GM12878 (cell line): ENCODE measurements around the gene LRRC15. TPM values are rescaled to one million over a fixed set of nuclear protein-coding genes. Genes with fewer than 3 reads are reported as not detected.

ENCODE experiments used
- CBX3 ChIP-seq: fragments of 200-600 bp; sonication (generic); IDR thresholded peaks from 2 replicates; pipeline ENCODE4 v1.6.1; 2016; ENCODE audit warnings: low read depth, borderline replicate concordance
- CTCF ChIP-seq, 3 experiments: IDR thresholded peaks in 2 of 3; conservative IDR thresholded peaks in 1 of 3; 2 replicates each; pipeline ENCODE4 v1.5.1; 2011; ENCODE audit warnings: low read depth in 3 of 3, low read length in 3 of 3, mild to moderate bottlenecking in 3 of 3, control low read depth in 2 of 3, moderate library complexity in 2 of 3, inconsistent platforms in 1 of 3, mixed read lengths in 1 of 3; ENCODE audit not compliant: control insufficient read depth in 2 of 3, insufficient read depth in 1 of 3; ENCODE audit errors: extremely low read depth in 1 of 3
- EGR1 ChIP-seq, 2 experiments: IDR thresholded peaks; 1 replicate in 1 of 2; 2 replicates in 1 of 2; pipeline ENCODE4 v1.6.1; 2011 to 2012; ENCODE audit warnings: low read depth in 2 of 2, low read length in 2 of 2, borderline replicate concordance in 1 of 2, mild to moderate bottlenecking in 1 of 2, moderate library complexity in 1 of 2
- FOXK2 ChIP-seq: fragments of 450-650 bp; IDR thresholded peaks from 2 replicates; pipeline ENCODE4 v1.6.1; 2017; ENCODE audit warnings: mild to moderate bottlenecking, moderate library complexity
- GABPA ChIP-seq: IDR thresholded peaks from 2 replicates; pipeline ENCODE4 v1.6.1; 2014; ENCODE audit warnings: antibody characterized with exemption, low read depth, mild to moderate bottlenecking, inconsistent platforms
- HDAC2 ChIP-seq: fragments of 200-600 bp; sonication (generic); IDR thresholded peaks from 2 replicates; pipeline ENCODE4 v1.6.1; 2017
- IKZF2 ChIP-seq, 2 experiments: fragments of 450-650 bp; IDR thresholded peaks; 2 replicates each; pipeline ENCODE4 v1.6.1; 2017; ENCODE audit warnings: mild to moderate bottlenecking in 2 of 2, moderate library complexity in 2 of 2
- MEF2A ChIP-seq: IDR thresholded peaks from 2 replicates; pipeline ENCODE4 v1.6.1; 2011; ENCODE audit warnings: low read depth, mild to moderate bottlenecking, low read length, moderate library complexity; ENCODE audit not compliant: insufficient read depth
- NR2C1 ChIP-seq: fragments of 450-650 bp; IDR thresholded peaks from 2 replicates; pipeline ENCODE4 v1.6.1; 2017; ENCODE audit warnings: antibody characterized with exemption, mild to moderate bottlenecking, moderate library complexity
- NR2C2 ChIP-seq: IDR thresholded peaks from 2 replicates; pipeline ENCODE4 v1.6.1; 2011; ENCODE audit warnings: borderline replicate concordance, low read depth; ENCODE audit not compliant: control insufficient read depth, insufficient read length
- NR2F1 ChIP-seq: fragments of 450-650 bp; conservative IDR thresholded peaks from 2 replicates; pipeline ENCODE4 v1.6.1; 2017; ENCODE audit warnings: mild to moderate bottlenecking
- PAX5 ChIP-seq: IDR thresholded peaks from 2 replicates; pipeline ENCODE4 v1.6.1; 2011; ENCODE audit warnings: low read depth, low read length, borderline replicate concordance
- RAD51 ChIP-seq: fragments of 450-650 bp; IDR thresholded peaks from 2 replicates; pipeline ENCODE4 v1.6.1; 2016; ENCODE audit warnings: moderate library complexity, mild to moderate bottlenecking, inconsistent platforms
- RFX5 ChIP-seq: IDR thresholded peaks from 2 replicates; pipeline ENCODE4 v1.6.1; 2011; ENCODE audit warnings: low read depth, low read length, improper control_type of control experiment
- SMAD5 ChIP-seq: IDR thresholded peaks from 2 replicates; pipeline ENCODE4 v1.6.1; 2016; ENCODE audit warnings: antibody characterized with exemption, low read depth
- SMC3 ChIP-seq: IDR thresholded peaks from 2 replicates; pipeline ENCODE4 v1.6.1; 2011; ENCODE audit warnings: low read length, improper control_type of control experiment, borderline replicate concordance
- SREBF1 ChIP-seq: IDR thresholded peaks from 2 replicates; pipeline ENCODE4 v1.6.1; 2012; ENCODE audit warnings: mild to moderate bottlenecking, low read length
- SREBF2 ChIP-seq: IDR thresholded peaks from 2 replicates; pipeline ENCODE4 v1.6.1; 2012; ENCODE audit warnings: mild to moderate bottlenecking, low read length
- polyA plus RNA-seq, 11 experiments: library from polyadenylated mRNA; depleted of rRNA in 4 of 11; unstranded in 6 of 11; stranded (reverse) in 5 of 11; fragments of >200 nt; fragmentation: Nextera tagmentation in 4 of 11; fragmentation: Illumina TruSeq in 1 of 11; extraction: Ambion mirVana in 4 of 11; extraction: Trizol in 1 of 11; gene quantifications; 1 replicate in 1 of 11; 2 replicates in 10 of 11; pipeline versions ENCODE4 v1.2.1 to v1.2.3, GENCODE V29; 2011 to 2016; ENCODE audit warnings: inconsistent platforms in 2 of 11, missing spikeins in 2 of 11, low read depth in 1 of 11
- total RNA-seq, 4 experiments: library from RNA; depleted of rRNA in 3 of 4; stranded (reverse); fragments of >200 nt in 3 of 4; fragmentation: Illumina TruSeq in 1 of 4; extraction: Trizol in 1 of 4; gene quantifications; 2 replicates each; pipeline versions ENCODE4 v1.2.1 to v1.2.3, GENCODE V29; 2013 to 2021

The LRRC15 gene
- total and polyA plus RNA-seq, 10 of the 15 experiments (the other 5 are each of a cell fraction or from before 2014, with no cell fraction given), result not detected

- TF ChIP-seq CTCF (IDR thresholded peaks at IDR 0.05 in 2 of 3, conservative IDR thresholded peaks at IDR 0.05 in 1 of 3; ENCODE audit: control insufficient read depth in 2 of 3, extremely low read depth in 1 of 3, insufficient read depth in 1 of 3, low read depth in 3 of 3, low read length in 3 of 3) (peak; percentile 95 to 99 (median 97); a peak in 5 of 6 replicates), IKZF2 (IDR thresholded peaks at IDR 0.05) (no peak), NR2C1 (no peak), NR2F1 (no peak), EGR1 (IDR thresholded peaks at IDR 0.05; ENCODE audit: borderline replicate concordance in 1 of 2, low read depth in 2 of 2, low read length in 2 of 2) (no peak), NR2C2 (no peak), RAD51 (no peak), HDAC2 (no peak), FOXK2 (no peak), GABPA (no peak), SMAD5 (no peak), PAX5 (0 out of 2 replicates have a peak, but pooled peaks have one; percentile 16), CBX3 (no peak), RFX5 (no peak), SREBF1 (no peak), MEF2A (no peak), SREBF2 (no peak), SMC3 (peak; percentile 83)
These were observed 36.1 kb downstream of the LRRC15 start (continued) for GRCh38 chr3:194333212-194333980.
